ENCODE data around the gene KL. TPM values are rescaled to one million over a fixed set of nuclear protein-coding genes. Genes with fewer than 3 reads are reported as not detected.

The KL gene
- total RNA-seq, 1 experiment from 2014 or later: not detected

DNA sequence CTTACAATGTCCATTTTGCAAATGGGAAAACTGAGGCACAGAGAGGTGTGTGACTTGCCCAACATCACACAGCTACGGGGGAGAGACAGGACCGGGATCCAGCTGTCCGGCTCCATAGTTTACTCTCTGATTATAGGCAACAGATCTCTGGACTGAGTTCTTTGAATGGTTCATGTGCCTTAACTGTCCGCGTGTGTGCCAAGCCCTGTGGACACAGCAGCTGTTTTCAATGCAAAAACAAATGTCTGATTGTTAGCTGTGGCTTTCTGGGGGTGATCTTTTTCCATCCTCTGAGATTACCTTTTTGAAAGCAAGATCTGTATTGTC, 94.1 kb downstream of the KL start (continued):
- TF ChIP-seq, protein P1, sequence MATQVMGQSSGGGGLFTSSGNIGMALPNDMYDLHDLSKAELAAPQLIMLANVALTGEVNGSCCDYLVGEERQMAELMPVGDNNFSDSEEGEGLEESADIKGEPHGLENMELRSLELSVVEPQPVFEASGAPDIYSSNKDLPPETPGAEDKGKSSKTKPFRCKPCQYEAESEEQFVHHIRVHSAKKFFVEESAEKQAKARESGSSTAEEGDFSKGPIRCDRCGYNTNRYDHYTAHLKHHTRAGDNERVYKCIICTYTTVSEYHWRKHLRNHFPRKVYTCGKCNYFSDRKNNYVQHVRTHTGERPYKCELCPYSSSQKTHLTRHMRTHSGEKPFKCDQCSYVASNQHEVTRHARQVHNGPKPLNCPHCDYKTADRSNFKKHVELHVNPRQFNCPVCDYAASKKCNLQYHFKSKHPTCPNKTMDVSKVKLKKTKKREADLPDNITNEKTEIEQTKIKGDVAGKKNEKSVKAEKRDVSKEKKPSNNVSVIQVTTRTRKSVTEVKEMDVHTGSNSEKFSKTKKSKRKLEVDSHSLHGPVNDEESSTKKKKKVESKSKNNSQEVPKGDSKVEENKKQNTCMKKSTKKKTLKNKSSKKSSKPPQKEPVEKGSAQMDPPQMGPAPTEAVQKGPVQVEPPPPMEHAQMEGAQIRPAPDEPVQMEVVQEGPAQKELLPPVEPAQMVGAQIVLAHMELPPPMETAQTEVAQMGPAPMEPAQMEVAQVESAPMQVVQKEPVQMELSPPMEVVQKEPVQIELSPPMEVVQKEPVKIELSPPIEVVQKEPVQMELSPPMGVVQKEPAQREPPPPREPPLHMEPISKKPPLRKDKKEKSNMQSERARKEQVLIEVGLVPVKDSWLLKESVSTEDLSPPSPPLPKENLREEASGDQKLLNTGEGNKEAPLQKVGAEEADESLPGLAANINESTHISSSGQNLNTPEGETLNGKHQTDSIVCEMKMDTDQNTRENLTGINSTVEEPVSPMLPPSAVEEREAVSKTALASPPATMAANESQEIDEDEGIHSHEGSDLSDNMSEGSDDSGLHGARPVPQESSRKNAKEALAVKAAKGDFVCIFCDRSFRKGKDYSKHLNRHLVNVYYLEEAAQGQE (IDR thresholded peaks at IDR 0.05; ENCODE audit: low read depth): no peak
- TF ChIP-seq, protein P2, sequence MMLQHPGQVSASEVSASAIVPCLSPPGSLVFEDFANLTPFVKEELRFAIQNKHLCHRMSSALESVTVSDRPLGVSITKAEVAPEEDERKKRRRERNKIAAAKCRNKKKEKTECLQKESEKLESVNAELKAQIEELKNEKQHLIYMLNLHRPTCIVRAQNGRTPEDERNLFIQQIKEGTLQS (IDR thresholded peaks at IDR 0.05): no peak
- TF ChIP-seq SP1 (IDR thresholded peaks at IDR 0.05; ENCODE audit: low read depth) (no peak), ELF1 (IDR thresholded peaks at IDR 0.05; ENCODE audit: borderline replicate concordance, low read depth) (no peak), POLR2A (IDR thresholded peaks at IDR 0.05; ENCODE audit: borderline replicate concordance, extremely low read depth, insufficient read depth, insufficient read length) (no peak), SRF (IDR thresholded peaks at IDR 0.05; ENCODE audit: low read depth) (no peak), CEBPB (IDR thresholded peaks at IDR 0.05; ENCODE audit: low read depth) (no peak)

- Histone ChIP-seq H3K4me2 (ENCODE audit: low read length) (no peak overlapping the region), H3K4me3 (replicated peaks in 1 of 2; ENCODE audit: low read depth in 1 of 2, low read length in 2 of 2) (no peak overlapping the region), H3K9me2 (ENCODE audit: insufficient read depth) (no peaks in the 10 kb centered on the region), H3K27ac (ENCODE audit: low read depth, low read length) (no peak overlapping the region), H3K36me3 (ENCODE audit: control insufficient read depth in 1 of 2, insufficient read depth in 2 of 2, low read length in 2 of 2) (no peaks in the 10 kb centered on the region), H3K9me3 (ENCODE audit: control insufficient read depth in 1 of 2, insufficient read depth in 1 of 2, low read depth in 1 of 2, low read length in 2 of 2) (no peaks in the 10 kb centered on the region), H4K20me1 (ENCODE audit: insufficient read depth) (no peaks in the 10 kb centered on the region), H3K9ac (ENCODE audit: low read length) (no peak overlapping the region), H3K4me1 (ENCODE audit: control insufficient read depth in 1 of 2, insufficient read depth in 2 of 2, low read length in 2 of 2) (peaks cover 0 to 13% of the 10 kb centered on the region in 2 experiments; a peak in 2 of 4 replicates), H2AFZ (ENCODE audit: low read depth, low read length, poor library complexity, severe bottlenecking) (no peak overlapping the region), H3K79me2 (ENCODE audit: insufficient read depth, low read length) (no peaks in the 10 kb centered on the region), H3K27me3 (ENCODE audit: insufficient read depth, low read length) (no peaks in the 10 kb centered on the region)
- CTCF ChIA-PET: no interaction called here
- BruUV-seq (replicated peaks): no TSS peak
- no peak for ATAC-seq
- no peak for DNase-seq (ENCODE audit: low read depth, low spot score)
- POLR2A ChIA-PET: interaction anchor here (1.0 kb wide), 1 partner anchor 15 kb away, joined by 3 read pairs; no protein-coding TSS in a partner anchor
- RAD21 ChIA-PET (ENCODE audit: low non-redundant PET in 1 of 2, low total read pairs in 2 of 2, uncharacterized antibody in 2 of 2, unreplicated experiment in 2 of 2): no interaction called here
- no peak for TF ChIP-seq EZH2phosphoT487 (IDR thresholded peaks at IDR 0.05; ENCODE audit: borderline replicate concordance)
- no peak for TF ChIP-seq TCF7L2 (IDR thresholded peaks at IDR 0.05; ENCODE audit: borderline replicate concordance, extremely low read depth, insufficient read depth, insufficient read length)
- TF ChIP-seq EZH2 (IDR thresholded peaks at IDR 0.05): no peak
- no peak for TF ChIP-seq FOSL1 (IDR thresholded peaks at IDR 0.05; ENCODE audit: low read depth)
- TF ChIP-seq YY1 (IDR thresholded peaks at IDR 0.05; ENCODE audit: extremely low read depth, insufficient replicate concordance, low read depth, low read length): no peak
- no peak for TF ChIP-seq ZBTB33 (IDR thresholded peaks at IDR 0.05; ENCODE audit: extremely low read depth, insufficient replicate concordance, low read length)
- TF ChIP-seq ZFX (IDR thresholded peaks at IDR 0.05): no peak
- TF ChIP-seq SRF (IDR thresholded peaks at IDR 0.05; ENCODE audit: low read depth): no peak
- no peak for TF ChIP-seq ELF1 (IDR thresholded peaks at IDR 0.05; ENCODE audit: borderline replicate concordance, low read depth)
- TF ChIP-seq SP1 (IDR thresholded peaks at IDR 0.05; ENCODE audit: low read depth): no peak
- TF ChIP-seq, protein P3, sequence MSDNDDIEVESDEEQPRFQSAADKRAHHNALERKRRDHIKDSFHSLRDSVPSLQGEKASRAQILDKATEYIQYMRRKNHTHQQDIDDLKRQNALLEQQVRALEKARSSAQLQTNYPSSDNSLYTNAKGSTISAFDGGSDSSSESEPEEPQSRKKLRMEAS (IDR thresholded peaks at IDR 0.05): no peak
- TF ChIP-seq ZNF274 (IDR thresholded peaks at IDR 0.05; ENCODE audit: low read depth, low read length): no peak
- no peak for TF ChIP-seq JUND (IDR thresholded peaks at IDR 0.05)
- TF ChIP-seq, protein P2 (IDR thresholded peaks at IDR 0.05): no peak
- no peak for TF ChIP-seq POLR2AphosphoS5 (IDR thresholded peaks at IDR 0.05; ENCODE audit: low read depth, low read length)
- intact Hi-C loops (cut with micrococcal nuclease): no loop called here
These were observed 94.6 kb downstream of the KL start for GRCh38 chr13:33110713-33111413.

Measured in HCT116 (cell line).